ENCODE data around the gene CYP19A1.

CYP19A1 gene

DNA sequence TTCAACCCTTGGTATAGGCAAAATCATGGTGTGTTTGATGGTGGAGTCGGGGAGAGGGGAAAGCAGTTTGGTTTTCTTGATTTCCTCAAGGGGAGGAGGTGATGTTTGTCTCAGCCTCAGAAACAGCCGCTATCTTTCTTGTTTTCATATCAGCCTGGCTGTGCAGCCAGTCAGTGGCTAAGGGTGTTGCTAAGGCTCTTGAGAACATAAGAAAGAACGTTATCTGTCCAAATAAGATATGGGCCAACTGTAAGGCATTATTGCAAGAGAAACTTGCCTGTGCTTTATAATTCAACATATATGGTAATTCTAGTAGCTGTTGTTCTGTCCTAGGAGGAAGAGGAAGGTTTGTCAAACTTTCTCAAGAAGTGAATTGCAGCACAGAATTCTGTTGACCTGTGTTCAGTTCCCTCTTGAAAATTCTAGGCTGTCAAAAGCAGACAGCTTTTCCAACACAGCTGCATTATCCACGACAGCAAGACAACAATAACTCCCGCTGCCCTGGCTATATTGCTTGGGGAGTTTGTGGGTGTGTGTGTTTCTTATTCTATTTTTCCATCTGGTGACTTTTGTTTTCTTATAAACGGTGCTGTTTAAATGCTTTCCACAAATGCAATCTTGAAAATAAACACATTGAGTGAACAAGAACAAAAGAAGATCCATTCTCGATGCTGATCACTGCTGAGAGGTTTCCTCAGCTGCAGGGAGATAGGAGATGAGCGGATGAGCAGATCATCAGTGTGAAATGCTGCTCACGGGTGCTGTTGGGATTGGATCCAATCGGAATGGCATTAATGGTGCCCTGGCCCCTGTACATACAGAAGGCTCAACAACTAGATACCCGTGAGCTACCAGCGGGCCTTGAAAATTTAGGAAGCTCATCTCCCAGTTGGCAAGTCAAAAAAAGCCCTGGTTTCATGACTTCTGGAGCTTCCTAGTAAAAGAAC lies 152.9 kb downstream of the CYP19A1 start:
- no peak for TF ChIP-seq CTCF (conservative IDR thresholded peaks at IDR 0.05; ENCODE audit: low read depth, low read length)
- H3K4me3 ChIP-seq (ENCODE audit: low read depth, low read length): no peak overlapping the region
- DNase-seq (ENCODE audit: low read depth): no peak

DNA sequence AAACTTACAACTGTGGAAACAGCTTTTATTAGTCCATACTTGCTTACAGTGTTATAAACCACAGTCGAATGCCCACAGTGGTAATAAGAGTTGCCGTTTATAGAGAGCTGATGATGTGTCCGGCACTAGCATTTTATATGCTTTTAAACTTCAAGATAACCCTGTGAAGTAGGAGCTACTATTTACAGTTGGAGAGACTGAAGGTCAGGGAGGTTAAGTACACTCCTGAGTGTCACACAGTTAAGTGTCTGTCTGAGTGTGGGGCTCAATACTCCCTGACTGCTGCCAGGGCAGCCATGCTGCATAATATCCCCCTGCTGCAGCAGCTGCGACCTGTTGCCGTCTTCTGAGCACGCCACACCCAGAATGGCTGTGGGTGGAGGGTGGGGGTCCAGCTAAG lies 153.8 kb downstream of the CYP19A1 start:
- H3K4me3 ChIP-seq (ENCODE audit: low read depth, low read length): no peak overlapping the region
- no peak for DNase-seq (ENCODE audit: low read depth)
- no peak for TF ChIP-seq CTCF (conservative IDR thresholded peaks at IDR 0.05; ENCODE audit: low read depth, low read length)

- no peak for DNase-seq (ENCODE audit: low read depth)
- no peak for TF ChIP-seq CTCF (conservative IDR thresholded peaks at IDR 0.05; ENCODE audit: low read depth, low read length)
Observed at GRCh38 chr15:51183076-51183475, 155.3 kb downstream of the CYP19A1 start.

GRCh38 chr15:51181905-51182304 lies 156.5 kb downstream of the CYP19A1 start:
- DNase-seq (ENCODE audit: low read depth): no peak
- TF ChIP-seq CTCF (conservative IDR thresholded peaks at IDR 0.05; ENCODE audit: low read depth, low read length): no peak
- H3K4me3 ChIP-seq (ENCODE audit: low read depth, low read length): no peak overlapping the region

More at GRCh38 chr15:51183076-51183475, 155.3 kb downstream of the CYP19A1 start:
- no peak overlapping the region for H3K4me3 ChIP-seq (ENCODE audit: low read depth, low read length)

DNA sequence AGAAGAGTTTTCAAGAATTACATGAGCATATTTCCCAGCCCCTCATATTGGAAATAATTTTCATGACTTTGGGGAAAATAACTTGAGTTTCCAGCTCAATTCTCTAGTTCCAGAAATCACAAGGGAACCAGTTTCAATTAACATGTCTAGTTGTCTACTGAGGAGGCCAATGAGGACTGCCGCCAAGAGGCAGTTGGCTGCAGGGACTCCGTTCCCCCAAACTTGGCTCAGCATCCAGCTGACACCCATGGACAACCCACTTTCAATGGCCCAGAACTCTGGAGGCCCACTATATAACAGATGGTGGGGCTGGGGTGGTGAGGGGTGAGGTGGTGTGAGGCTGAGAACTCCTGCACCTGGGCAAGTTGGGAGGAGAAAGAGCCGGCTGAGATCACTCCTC lies 157.2 kb downstream of the CYP19A1 start:
- H3K4me3 ChIP-seq (ENCODE audit: low read depth, low read length): no peak overlapping the region
- no peak for DNase-seq (ENCODE audit: low read depth)
- TF ChIP-seq CTCF (conservative IDR thresholded peaks at IDR 0.05; ENCODE audit: low read depth, low read length): no peak

DNA sequence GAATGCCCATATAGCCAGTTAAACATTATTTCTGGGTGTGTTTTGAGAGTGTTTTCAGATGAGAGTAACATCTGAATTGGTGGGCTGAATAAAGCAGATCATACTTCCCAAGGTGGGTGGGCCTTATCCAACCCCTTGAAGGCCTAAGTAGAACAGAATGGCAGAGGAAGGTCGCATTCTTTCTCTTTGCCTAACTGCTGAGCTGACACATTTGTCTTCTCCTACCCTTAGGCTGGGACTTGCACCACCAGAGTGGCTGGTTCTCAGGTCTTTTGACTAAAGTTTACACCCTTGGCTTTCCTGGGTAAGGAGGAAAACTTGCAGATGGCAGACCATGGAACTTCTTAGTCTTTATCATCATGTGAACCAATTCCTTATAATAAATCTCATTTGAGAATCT lies 157.9 kb downstream of the CYP19A1 start:
- DNase-seq (ENCODE audit: low read depth): no peak
- no peak overlapping the region for H3K4me3 ChIP-seq (ENCODE audit: low read depth, low read length)

More for the DNA sequence above, 157.9 kb downstream of the CYP19A1 start:
- no peak for TF ChIP-seq CTCF (conservative IDR thresholded peaks at IDR 0.05; ENCODE audit: low read depth, low read length)
